ENCODE data around the gene C1GALT1. TPM values are rescaled to one million over a fixed set of nuclear protein-coding genes. Genes with fewer than 3 reads are reported as not detected.

Gene C1GALT1
- total RNA-seq, 1 donor from 2014 or later = 20.6 TPM

GRCh38 chr7:7164591-7164990, 17.8 kb upstream of the C1GALT1 start:
- intact Hi-C loops (cut with DNase I) = no loop called here
- no peak for DNase-seq (ENCODE audit: low spot score)

- intact Hi-C loops (cut with DNase I) = no loop called here
- no peak for DNase-seq (ENCODE audit: low spot score)
These were observed 17.0 kb upstream of the C1GALT1 start for GRCh38 chr7:7165372-7165771.

GRCh38 chr7:7166318-7166717, 16.0 kb upstream of the C1GALT1 start:
- DNase-seq (ENCODE audit: low spot score) = no peak
- intact Hi-C loops (cut with DNase I) = no loop called here

GRCh38 chr7:7169296-7169695, 13.0 kb upstream of the C1GALT1 start:
- intact Hi-C loops (cut with DNase I) = no loop called here
- DNase-seq (ENCODE audit: low spot score) = no peak

GRCh38 chr7:7173956-7174632, 8.2 kb upstream of the C1GALT1 start:
- no peak for DNase-seq (ENCODE audit: low spot score)
- intact Hi-C loops (cut with DNase I) = no loop called here

- no peak for DNase-seq (ENCODE audit: low spot score)
- intact Hi-C loops (cut with DNase I) = no loop called here
These were observed 7.2 kb upstream of the C1GALT1 start for GRCh38 chr7:7175075-7175695.

- intact Hi-C loops (cut with DNase I) = no loop called here
- DNase-seq (ENCODE audit: low spot score) = no peak
These were observed 5.8 kb upstream of the C1GALT1 start for GRCh38 chr7:7176406-7177043.

- no peak for DNase-seq (ENCODE audit: low spot score)
- intact Hi-C loops (cut with DNase I) = no loop called here
These were observed 5.3 kb upstream of the C1GALT1 start for GRCh38 chr7:7177044-7177517.

GRCh38 chr7:7178081-7178480, 4.3 kb upstream of the C1GALT1 start:
- intact Hi-C loops (cut with DNase I) = no loop called here
- no peak for DNase-seq (ENCODE audit: low spot score)

- intact Hi-C loops (cut with DNase I) = no loop called here
- no peak for DNase-seq (ENCODE audit: low spot score)
These were observed 3.4 kb upstream of the C1GALT1 start for GRCh38 chr7:7178906-7179305.

GRCh38 chr7:7180725-7181449, 1.5 kb upstream of the C1GALT1 start:
- DNase-seq (ENCODE audit: low spot score) = no peak
- intact Hi-C loops (cut with DNase I) = loop anchor here (5.0 to 10.0 kb wide), 2 partner anchors 79 to 546 kb away; partner anchors contain the start of gene ZNF316

GRCh38 chr7:7181519-7182155, 707 bp upstream of the C1GALT1 start:
- DNase-seq (ENCODE audit: low spot score) = no peak
- intact Hi-C loops (cut with DNase I) = loop anchor here (5.0 to 10.0 kb wide), 2 partner anchors 79 to 547 kb away; partner anchors contain the start of gene ZNF316

- intact Hi-C loops (cut with DNase I) = loop anchor here (5.0 to 10.0 kb wide), 2 partner anchors 81 to 548 kb away; partner anchors contain the start of gene ZNF316
- DNase-seq (ENCODE audit: low spot score) = no peak
These were observed 905 bp downstream of the C1GALT1 start for GRCh38 chr7:7183061-7183837.

- no peak for DNase-seq (ENCODE audit: low spot score)
- intact Hi-C loops (cut with DNase I) = loop anchor here (5.0 to 10.0 kb wide), 2 partner anchors 82 to 549 kb away; partner anchors contain the start of gene ZNF316
These were observed 1.6 kb downstream of the C1GALT1 start for GRCh38 chr7:7183838-7184463.

- intact Hi-C loops (cut with DNase I) = loop anchor here (10.0 kb wide), 1 partner anchor 551 kb away; the partner anchor contains the start of gene ZNF316
- DNase-seq (ENCODE audit: low spot score) = no peak
These were observed 3.1 kb downstream of the C1GALT1 start for GRCh38 chr7:7185371-7185989.

GRCh38 chr7:7188091-7188490, 5.7 kb downstream of the C1GALT1 start:
- intact Hi-C loops (cut with DNase I) = loop anchor here (10.0 kb wide), 1 partner anchor 553 kb away; the partner anchor contains the start of gene ZNF316

GRCh38 chr7:7188742-7189141, 6.4 kb downstream of the C1GALT1 start:
- intact Hi-C loops (cut with DNase I) = loop anchor here (10.0 kb wide), 1 partner anchor 554 kb away; the partner anchor contains the start of gene ZNF316
- no peak for DNase-seq (ENCODE audit: low spot score)

More at GRCh38 chr7:7188091-7188490, 5.7 kb downstream of the C1GALT1 start:
- DNase-seq (ENCODE audit: low spot score) = no peak
